Breast epithelium (tissue), 4 donors: ENCODE measurements around the gene GPR162. TPM values are rescaled to one million over a fixed set of nuclear protein-coding genes. Genes with fewer than 3 reads are reported as not detected.
A peak's percentile ranks its signal among the peaks of the same experiment; 100 is the strongest.

ENCODE experiments used
- DNase-seq, 2 donors: peaks; one replicate each; pipeline ENCODE4 v3.0.0-alpha.2; 2019; ENCODE audit warnings: low spot score in 2 of 2
- H3K27ac ChIP-seq, 2 donors: fragments of 200-600 bp; sonication (generic) in 1 of 2; one replicate each; pipeline ENCODE4 v1.5.1; 2016 to 2019; ENCODE audit warnings: mild to moderate bottlenecking in 1 of 2
- H3K27me3 ChIP-seq, 2 donors: fragments of 200-600 bp; sonication (generic) in 1 of 2; one replicate each; pipeline versions ENCODE4 v1.5.1 to v1.6.0; 2017 to 2019; ENCODE audit warnings: control low read depth in 1 of 2, mild to moderate bottlenecking in 1 of 2
- H3K36me3 ChIP-seq: fragments of 200-600 bp; one replicate; pipeline ENCODE4 v1.5.1; 2019
- H3K4me1 ChIP-seq, 2 donors: fragments of 200-600 bp; sonication (generic); one replicate each; pipeline ENCODE4 v1.5.1; 2016 to 2019; ENCODE audit warnings: control low read depth in 1 of 2
- H3K4me3 ChIP-seq, 3 donors: fragments of 200-600 bp; sonication (generic); 1 replicate in 2 of 3; 2 replicates in 1 of 3; pipeline ENCODE4 v1.5.1; 2016 to 2019; ENCODE audit warnings: mild to moderate bottlenecking in 3 of 3, moderate library complexity in 2 of 3
- H3K9me3 ChIP-seq, 2 donors: fragments of 200-600 bp; sonication (generic) in 1 of 2; one replicate each; pipeline ENCODE4 v1.5.1; 2016 to 2019; ENCODE audit warnings: control low read depth in 1 of 2
- POLR2A ChIP-seq: fragments of 450-650 bp; IDR thresholded peaks from one replicate; pipeline ENCODE4 v1.6.1; 2016; ENCODE audit warnings: antibody characterized with exemption, mild to moderate bottlenecking, moderate library complexity
- POLR2AphosphoS5 ChIP-seq, 3 donors: sonication (generic); formaldehyde crosslinking; IDR thresholded peaks; one replicate each; pipeline ENCODE4 v1.6.1; 2017; ENCODE audit warnings: antibody characterized with exemption in 3 of 3
- intact Hi-C: fragments of 100-400 bp; cut with DNase I; formaldehyde crosslinking; loops from one replicate; pipeline ENCODE4 v1.15.1; 2023; ENCODE audit warnings: low total_unique reads
- total RNA-seq, 3 donors: library from RNA; depleted of rRNA; stranded (reverse); fragments of >200 nt; gene quantifications; one replicate each; pipeline ENCODE4 v1.1.0, GENCODE V29; 2016
- TF ChIP-seq, protein P1 (sequence below), 3 donors: fragments of 450-650 bp; IDR thresholded peaks; one replicate each; pipeline ENCODE4 v1.5.1; 2016 to 2017; ENCODE audit warnings: antibody characterized with exemption in 3 of 3, mild to moderate bottlenecking in 3 of 3, moderate library complexity in 3 of 3

Gene GPR162
- total RNA-seq, 3 donors from 2014 or later: 2.6 to 4.2 (median 4.1) TPM

DNA sequence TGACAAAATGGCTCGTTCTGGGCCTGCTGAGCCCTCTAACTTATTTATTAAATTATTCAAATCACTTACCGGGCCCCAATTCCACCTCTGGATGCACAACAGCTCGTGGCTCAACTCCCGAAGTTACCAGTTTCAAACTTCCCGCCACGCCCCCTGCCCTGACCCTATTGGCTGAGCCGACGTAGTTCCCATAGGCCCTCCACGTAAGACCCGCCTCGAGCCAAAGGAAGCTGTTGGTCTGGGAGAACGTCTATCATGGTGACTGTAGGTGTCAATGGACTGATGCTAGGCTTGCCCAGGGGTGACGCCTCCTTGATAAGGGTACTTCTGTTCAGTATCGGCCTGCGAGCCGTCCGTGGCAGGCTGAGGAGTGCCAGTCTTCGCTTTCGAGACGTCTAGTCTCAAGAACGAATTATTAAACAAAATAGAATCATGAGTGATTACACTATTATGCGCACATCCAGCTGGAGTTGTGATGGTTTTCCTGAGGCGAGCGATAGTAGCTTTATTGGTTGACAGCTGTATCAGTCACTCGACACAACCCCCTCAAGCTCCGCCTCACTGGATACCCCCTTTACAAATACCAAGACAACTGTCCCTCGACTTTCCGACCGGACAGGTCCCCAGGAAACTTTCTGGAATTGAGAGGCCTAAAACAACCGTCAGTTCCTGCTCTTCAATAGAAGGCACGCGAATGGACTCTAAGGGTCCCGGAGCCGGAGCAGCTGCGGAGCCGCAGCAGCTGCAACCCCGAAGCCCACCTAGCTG is 29.7 kb downstream of the GPR162 start, which contains the start of gene CDCA3:
Gene CDCA3, minus strand, starts transcription at position 134 of the 768 bp plus-strand sequence. CDS start 334 bp downstream, outside the sequence.
- H3K36me3 ChIP-seq: no peaks in the 10 kb centered on the region
- no peaks in the 10 kb centered on the region for H3K9me3 ChIP-seq
- intact Hi-C loops: no loop called here
- H3K27ac ChIP-seq: peak within 1 kb of the TSS; percentile 93 to 94
- peak; percentile 82 to 87 (median 85) for TF ChIP-seq POLR2AphosphoS5 (IDR thresholded peaks at IDR 0.05)
- TF ChIP-seq POLR2A: peak; percentile 24
- TF ChIP-seq, protein P1, sequence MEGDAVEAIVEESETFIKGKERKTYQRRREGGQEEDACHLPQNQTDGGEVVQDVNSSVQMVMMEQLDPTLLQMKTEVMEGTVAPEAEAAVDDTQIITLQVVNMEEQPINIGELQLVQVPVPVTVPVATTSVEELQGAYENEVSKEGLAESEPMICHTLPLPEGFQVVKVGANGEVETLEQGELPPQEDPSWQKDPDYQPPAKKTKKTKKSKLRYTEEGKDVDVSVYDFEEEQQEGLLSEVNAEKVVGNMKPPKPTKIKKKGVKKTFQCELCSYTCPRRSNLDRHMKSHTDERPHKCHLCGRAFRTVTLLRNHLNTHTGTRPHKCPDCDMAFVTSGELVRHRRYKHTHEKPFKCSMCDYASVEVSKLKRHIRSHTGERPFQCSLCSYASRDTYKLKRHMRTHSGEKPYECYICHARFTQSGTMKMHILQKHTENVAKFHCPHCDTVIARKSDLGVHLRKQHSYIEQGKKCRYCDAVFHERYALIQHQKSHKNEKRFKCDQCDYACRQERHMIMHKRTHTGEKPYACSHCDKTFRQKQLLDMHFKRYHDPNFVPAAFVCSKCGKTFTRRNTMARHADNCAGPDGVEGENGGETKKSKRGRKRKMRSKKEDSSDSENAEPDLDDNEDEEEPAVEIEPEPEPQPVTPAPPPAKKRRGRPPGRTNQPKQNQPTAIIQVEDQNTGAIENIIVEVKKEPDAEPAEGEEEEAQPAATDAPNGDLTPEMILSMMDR (IDR thresholded peaks at IDR 0.05): no peak
- peak; percentile 92 to 97 for DNase-seq
- H3K27me3 ChIP-seq: no peaks in the 10 kb centered on the region
- H3K4me1 ChIP-seq: peaks cover 4 to 6% of the 10 kb centered on the region in 2 donors
- H3K4me3 ChIP-seq: peak within 1 kb of the TSS; percentile 74 to 80 (median 75)

DNA sequence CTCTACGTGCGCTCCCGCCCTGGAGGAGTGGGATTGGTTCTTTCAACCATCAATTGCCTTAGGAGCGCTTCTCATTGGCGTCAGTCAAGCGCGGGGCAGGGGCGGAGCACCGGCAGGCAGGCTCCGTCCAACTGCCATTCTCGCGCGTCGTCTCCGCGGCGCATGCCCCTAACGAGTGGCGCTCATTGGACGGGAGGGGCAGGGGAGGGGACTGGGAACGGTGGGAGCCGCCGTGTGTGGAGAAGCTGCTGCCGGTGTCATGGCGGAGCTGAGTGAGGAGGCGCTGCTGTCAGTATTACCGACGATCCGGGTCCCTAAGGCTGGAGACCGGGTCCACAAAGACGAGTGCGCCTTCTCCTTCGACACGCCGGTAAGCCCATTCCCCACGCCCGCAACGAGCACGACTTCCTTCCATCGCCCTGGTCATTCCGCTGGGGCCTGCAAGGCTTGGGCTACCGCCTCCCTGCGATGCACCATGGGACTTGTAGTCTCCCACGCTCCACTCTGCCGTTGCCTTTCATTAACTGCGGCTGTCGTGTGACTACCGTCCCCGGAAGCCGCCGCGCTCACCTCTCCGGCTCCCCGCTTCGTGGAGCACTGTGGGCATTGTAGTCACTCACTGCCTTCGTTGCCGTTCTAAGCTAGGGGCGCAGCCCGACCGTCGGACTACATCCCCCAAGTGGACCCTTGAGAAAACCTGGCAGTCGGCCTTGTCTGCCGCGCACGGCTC is 30.5 kb downstream of the GPR162 start, which contains the start of gene USP5:
Gene USP5, plus strand, starts transcription at position 230 of the 730 bp plus-strand sequence. Its CDS starts 30 bp downstream, at position 260.
- peak; percentile 98 to 99 for DNase-seq
- Histone ChIP-seq H3K27ac (peak within 1 kb of the TSS; percentile 93 to 94), H3K4me1 (peaks cover 4 to 6% of the 10 kb centered on the region in 2 donors), H3K27me3 (no peaks in the 10 kb centered on the region), H3K9me3 (no peaks in the 10 kb centered on the region), H3K36me3 (no peaks in the 10 kb centered on the region), H3K4me3 (peak within 1 kb of the TSS; percentile 74 to 80 (median 75))
- intact Hi-C loops: no loop called here
- no peak for TF ChIP-seq POLR2A
- TF ChIP-seq, protein P1 (IDR thresholded peaks at IDR 0.05): no peak
- peak; percentile 85 to 90 (median 90) for TF ChIP-seq POLR2AphosphoS5 (IDR thresholded peaks at IDR 0.05)

DNA sequence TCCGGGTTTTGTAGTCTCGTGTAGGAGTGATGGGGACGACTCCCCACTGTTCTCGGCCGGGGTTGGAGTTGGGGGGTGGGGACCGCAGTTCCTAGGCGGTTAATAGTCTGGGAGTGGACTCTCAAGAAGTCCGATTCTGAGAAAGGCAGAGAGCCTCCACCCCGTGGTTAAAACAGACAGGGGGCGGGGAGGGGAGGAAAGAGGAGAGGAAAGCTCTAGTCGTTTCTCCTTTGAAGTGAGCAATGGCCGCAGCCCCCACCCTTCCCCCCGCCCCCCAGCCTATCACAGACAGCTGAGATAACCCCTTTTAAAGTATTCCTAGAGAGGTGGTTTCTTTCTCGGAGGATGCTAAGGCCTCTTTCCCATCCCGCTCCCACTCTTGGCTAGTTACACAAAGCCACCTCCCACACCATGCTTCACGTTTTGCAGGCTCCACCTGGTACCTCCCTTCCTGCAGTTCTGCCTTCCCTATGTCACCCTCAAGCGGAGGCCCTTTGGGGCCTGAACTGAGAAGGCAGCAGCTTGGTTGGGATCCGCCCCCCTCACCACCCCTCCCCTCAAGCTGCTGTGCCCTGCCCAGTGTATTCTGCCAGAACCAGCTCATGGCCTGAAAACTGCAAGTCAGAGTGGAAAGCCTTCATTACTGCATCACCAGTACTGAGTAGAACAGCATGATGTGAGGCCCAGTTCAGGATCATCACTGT is 31.2 kb downstream of the GPR162 start:
- DNase-seq: no peak
- intact Hi-C loops: no loop called here

DNA sequence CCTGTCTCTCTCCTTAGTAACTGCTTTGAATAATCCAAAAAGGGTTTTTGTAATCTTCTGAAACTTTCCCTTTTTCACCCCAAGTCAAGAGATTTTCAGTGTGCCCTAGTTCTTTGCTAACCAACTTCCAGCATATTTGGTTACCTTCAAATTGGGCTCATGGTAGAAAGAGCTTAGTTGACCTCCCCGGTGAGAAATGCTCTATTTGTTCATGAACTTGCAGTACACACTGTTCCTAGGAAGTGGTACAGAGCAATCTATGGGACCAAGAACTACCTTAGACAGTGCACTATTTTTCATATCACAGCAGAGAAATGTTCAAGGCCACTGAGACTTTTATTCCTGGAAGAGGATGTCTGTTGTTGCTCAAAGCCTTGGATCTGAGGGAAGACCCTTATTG is 32.0 kb downstream of the GPR162 start:
- TF ChIP-seq, protein P1 (IDR thresholded peaks at IDR 0.05): no peak
- no peak for TF ChIP-seq POLR2AphosphoS5 (IDR thresholded peaks at IDR 0.05)
- TF ChIP-seq POLR2A: no peak
- Histone ChIP-seq H3K4me3 (no peak overlapping the region), H3K27ac (peak overlapping the region in 1 of 2 donors; percentile 64), H3K9me3 (no peaks in the 10 kb centered on the region), H3K36me3 (no peaks in the 10 kb centered on the region), H3K27me3 (no peaks in the 10 kb centered on the region), H3K4me1 (peaks cover 4 to 6% of the 10 kb centered on the region in 2 donors)
- DNase-seq: no peak
- intact Hi-C loops: no loop called here

More for the DNA sequence above, 31.2 kb downstream of the GPR162 start:
- TF ChIP-seq POLR2A: no peak
- TF ChIP-seq, protein P1 (IDR thresholded peaks at IDR 0.05): no peak
- no peak for TF ChIP-seq POLR2AphosphoS5 (IDR thresholded peaks at IDR 0.05)
- Histone ChIP-seq H3K4me3 (peak overlapping the region; percentile 74 to 80 (median 75)), H3K9me3 (no peaks in the 10 kb centered on the region), H3K4me1 (peaks cover 4 to 6% of the 10 kb centered on the region in 2 donors), H3K36me3 (no peaks in the 10 kb centered on the region), H3K27ac (peak overlapping the region; percentile 64 to 94), H3K27me3 (no peaks in the 10 kb centered on the region)
